RWPE1 (cell line): ENCODE results near the gene DEF6.

Source experiments
- CTCF ChIA-PET: fragments of 350-600 bp; sonication (Branson Sonifier 250); formaldehyde crosslinking; extraction: SDS; loops from one replicate; lab custom pipeline; 2021; lab: Yijun Ruan, JAX
- POLR2A ChIA-PET: fragments of 400-600 bp; formaldehyde crosslinking; extraction: SDS; loops from one replicate; lab custom pipeline; 2020; ENCODE audit warnings: antibody characterized with exemption; ENCODE audit not compliant: low non-redundant PET; lab: Yijun Ruan, JAX
- DNase-seq: peaks from one replicate; pipeline ENCODE4 v3.0.0; 2012; ENCODE audit warnings: low spot score
- H3K27ac ChIP-seq: fragments of 450-650 bp; 2 replicates; pipeline ENCODE4 v1.5.1; 2017
- TF ChIP-seq, protein P1 (sequence below): fragments of 450-650 bp; conservative IDR thresholded peaks from 2 replicates; pipeline ENCODE4 v1.5.1; 2017; ENCODE audit warnings: low read depth, mild to moderate bottlenecking

DEF6 gene

DNA sequence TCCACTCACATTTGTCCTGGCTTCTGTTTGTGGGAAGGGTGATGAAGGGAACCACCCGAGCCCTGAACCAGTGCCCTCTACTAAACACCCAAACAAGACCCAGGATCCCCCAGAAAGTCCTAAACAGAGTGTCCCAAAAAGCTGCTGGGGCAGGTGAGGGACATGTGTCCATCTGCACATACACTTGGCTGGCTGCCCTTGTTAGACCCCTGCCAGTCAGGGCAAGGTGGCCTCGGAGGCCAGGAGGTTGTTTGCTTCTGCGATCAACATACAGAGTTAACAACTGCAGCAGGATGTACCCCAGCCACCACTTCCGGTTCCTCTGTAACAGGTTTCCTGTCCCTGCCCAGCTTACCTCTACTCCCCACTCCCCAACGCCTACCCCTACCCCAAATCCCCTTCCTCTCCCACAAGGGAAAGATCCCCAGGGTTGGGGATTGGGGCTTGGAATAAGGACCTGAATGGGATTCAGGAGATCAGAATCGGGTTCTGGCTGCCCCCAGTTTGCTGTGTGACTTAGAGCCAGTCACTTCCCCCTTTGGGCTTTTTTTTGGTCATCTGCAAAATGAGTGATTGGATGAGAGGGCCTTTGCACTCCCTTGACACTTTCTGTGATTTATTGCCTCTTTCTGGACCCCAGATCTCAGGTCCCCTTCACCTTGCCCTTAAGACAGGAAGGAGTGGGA is 13.9 kb downstream of the DEF6 start:
- ChIA-PET CTCF (no interaction called here), POLR2A (no interaction called here)
- no peak for DNase-seq
- TF ChIP-seq, protein P1, sequence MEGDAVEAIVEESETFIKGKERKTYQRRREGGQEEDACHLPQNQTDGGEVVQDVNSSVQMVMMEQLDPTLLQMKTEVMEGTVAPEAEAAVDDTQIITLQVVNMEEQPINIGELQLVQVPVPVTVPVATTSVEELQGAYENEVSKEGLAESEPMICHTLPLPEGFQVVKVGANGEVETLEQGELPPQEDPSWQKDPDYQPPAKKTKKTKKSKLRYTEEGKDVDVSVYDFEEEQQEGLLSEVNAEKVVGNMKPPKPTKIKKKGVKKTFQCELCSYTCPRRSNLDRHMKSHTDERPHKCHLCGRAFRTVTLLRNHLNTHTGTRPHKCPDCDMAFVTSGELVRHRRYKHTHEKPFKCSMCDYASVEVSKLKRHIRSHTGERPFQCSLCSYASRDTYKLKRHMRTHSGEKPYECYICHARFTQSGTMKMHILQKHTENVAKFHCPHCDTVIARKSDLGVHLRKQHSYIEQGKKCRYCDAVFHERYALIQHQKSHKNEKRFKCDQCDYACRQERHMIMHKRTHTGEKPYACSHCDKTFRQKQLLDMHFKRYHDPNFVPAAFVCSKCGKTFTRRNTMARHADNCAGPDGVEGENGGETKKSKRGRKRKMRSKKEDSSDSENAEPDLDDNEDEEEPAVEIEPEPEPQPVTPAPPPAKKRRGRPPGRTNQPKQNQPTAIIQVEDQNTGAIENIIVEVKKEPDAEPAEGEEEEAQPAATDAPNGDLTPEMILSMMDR: no peak
- 0 out of 2 replicates have a peak overlapping the region, but pooled peaks have one; percentile 2 for H3K27ac ChIP-seq

DNA sequence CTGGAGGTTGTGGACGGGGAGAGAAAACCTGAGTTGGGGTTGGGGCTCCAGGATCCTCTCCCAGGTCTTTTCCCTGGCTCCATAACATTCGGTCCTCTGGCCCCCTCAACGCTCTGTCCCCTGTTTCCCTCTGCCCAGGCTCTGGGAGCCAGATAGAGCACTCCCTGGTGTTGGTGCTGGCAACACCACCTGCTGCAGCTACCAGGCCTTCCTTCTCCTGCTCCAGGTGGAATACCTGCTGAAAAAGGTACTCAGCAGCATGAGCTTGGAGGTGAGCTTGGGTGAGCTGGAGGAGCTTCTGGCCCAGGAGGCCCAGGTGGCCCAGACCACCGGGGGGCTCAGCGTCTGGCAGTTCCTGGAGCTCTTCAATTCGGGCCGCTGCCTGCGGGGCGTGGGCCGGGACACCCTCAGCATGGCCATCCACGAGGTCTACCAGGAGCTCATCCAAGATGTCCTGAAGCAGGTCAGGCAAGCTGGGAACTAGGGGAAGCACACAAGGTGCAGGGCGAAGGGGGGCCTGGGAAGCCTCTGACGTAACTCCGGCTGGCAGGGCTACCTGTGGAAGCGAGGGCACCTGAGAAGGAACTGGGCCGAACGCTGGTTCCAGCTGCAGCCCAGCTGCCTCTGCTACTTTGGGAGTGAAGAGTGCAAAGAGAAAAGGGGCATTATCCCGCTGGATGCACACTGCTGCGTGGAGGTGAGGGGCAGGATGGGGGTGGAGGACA is 14.6 kb downstream of the DEF6 start:
- 0 out of 2 replicates have a peak overlapping the region, but pooled peaks have one; percentile 2 for H3K27ac ChIP-seq
- TF ChIP-seq, protein P1: no peak
- DNase-seq: no peak
- POLR2A ChIA-PET: no interaction called here
- CTCF ChIA-PET: interaction anchor here (0.6 kb wide), 1 partner anchor 137 kb away, joined by 4 read pairs; no protein-coding TSS in a partner anchor

DNA sequence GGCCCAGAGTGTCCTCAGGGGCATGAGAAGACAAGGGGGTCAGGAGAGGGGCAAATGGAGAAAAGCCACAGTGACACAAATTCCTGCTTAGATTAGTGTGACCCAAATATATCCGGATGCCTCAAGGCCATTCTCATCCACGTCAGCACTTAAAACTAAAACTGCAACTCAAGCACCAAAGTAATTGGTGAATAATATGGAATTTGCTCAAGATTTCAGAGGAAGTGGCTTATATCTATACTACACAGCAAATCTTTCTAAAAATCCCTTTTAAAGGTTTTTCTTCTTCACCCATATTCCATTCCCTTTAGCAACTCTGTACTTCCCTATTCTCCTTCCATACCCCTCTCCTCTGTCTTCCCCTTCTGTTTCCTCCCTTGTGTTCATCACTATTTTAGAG is 15.2 kb downstream of the DEF6 start:
- 0 out of 2 replicates have a peak overlapping the region, but pooled peaks have one; percentile 2 for H3K27ac ChIP-seq
- ChIA-PET POLR2A (no interaction called here), CTCF (no interaction called here)
- no peak for DNase-seq
- TF ChIP-seq, protein P1: no peak

DNA sequence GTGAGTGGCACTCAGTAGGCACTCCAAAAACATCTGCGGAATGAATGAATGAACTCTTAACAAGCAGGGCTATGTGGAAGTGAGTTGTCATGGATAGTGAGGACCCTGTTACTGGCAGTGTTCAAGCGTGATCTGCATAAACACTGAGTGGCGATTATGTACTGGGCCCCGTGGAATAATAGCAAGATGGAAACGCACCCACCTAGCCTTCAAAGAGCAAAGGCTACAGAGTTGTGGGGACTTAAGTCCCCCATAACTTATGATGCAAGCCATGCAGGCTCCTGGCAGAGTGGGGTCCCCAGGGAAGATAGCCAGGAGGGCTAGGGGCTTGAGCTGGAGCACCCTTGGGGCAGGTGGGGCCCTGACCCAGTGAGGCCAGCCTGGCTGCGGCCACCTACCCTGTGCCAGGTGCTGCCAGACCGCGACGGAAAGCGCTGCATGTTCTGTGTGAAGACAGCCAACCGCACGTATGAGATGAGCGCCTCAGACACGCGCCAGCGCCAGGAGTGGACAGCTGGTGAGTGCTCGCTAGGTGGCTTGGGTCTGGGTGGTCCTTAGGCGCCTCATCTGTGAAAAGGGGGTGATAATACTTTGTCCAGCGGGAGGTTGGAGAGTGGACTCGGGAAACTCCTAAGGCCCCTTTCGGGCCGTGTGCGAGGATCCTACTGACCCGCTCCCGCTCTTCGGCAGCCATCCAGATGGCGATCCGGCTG is 20.0 kb downstream of the DEF6 start:
- POLR2A ChIA-PET: no interaction called here
- CTCF ChIA-PET: interaction anchor here (0.5 kb wide), 1 partner anchor 12 kb away, joined by 3 read pairs; no protein-coding TSS in a partner anchor
- H3K27ac ChIP-seq: peak overlapping the region; percentile 68
- DNase-seq: no peak
- TF ChIP-seq, protein P1: no peak

DNA sequence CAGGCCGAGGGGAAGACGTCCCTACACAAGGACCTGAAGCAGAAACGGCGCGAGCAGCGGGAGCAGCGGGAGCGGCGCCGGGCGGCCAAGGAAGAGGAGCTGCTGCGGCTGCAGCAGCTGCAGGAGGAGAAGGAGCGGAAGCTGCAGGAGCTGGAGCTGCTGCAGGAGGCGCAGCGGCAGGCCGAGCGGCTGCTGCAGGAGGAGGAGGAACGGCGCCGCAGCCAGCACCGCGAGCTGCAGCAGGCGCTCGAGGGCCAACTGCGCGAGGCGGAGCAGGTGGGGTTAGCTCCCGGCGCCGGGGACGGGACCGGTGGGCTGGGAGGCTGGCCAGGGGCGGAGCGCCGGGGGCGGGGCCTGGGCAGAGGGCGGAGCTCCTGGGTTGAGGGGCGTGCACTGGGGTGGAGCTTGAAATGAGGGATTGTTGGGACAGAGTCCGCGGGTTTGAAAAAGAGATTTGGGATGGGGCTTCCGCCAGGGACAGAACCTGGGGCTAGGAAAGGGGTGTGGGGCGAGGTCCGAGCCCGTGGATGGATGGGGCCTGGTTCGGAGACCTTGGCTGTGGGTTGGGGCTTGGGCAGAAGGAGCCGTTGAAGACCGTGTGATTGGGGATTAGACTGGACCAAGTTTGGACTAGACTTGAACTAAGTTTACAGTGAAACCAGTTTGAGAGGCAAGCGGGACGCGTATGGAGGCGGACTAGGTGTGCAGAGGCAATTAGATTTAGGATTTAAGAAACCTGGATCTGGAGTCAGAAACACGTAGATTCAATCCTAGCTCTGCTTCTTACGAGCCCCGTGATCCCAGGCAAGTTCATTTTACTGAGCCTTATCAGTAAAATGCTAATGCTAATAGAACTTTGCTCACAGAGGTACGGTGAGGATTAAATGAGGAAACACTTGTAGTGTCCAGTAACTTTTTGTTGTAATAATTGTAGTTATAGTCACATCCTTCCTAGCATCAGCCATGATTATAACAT is 20.9 kb downstream of the DEF6 start:
- TF ChIP-seq, protein P1: peak; percentile 19; the same call in 1 of the 2 replicates
- DNase-seq: peak; percentile 78
- CTCF ChIA-PET: interaction anchor here (0.5 kb wide), 1 partner anchor 13 kb away, joined by 3 read pairs; no protein-coding TSS in a partner anchor
- H3K27ac ChIP-seq: peak overlapping the region; percentile 68
- POLR2A ChIA-PET: no interaction called here
